ENCODE data around the gene PLXND1. TPM values are rescaled to one million over a fixed set of nuclear protein-coding genes. Genes with fewer than 3 reads are reported as not detected.
A peak's percentile ranks its signal among the peaks of the same experiment; 100 is the strongest.
"Not testable (repeated sequence)": the region's sequence is repeated elsewhere in the genome, so short reads cannot be mapped to it uniquely, and the experiment has no call there.

The PLXND1 gene
- total RNA-seq, 2 donors from 2014 or later: 2.8 to 4.8 TPM

DNA sequence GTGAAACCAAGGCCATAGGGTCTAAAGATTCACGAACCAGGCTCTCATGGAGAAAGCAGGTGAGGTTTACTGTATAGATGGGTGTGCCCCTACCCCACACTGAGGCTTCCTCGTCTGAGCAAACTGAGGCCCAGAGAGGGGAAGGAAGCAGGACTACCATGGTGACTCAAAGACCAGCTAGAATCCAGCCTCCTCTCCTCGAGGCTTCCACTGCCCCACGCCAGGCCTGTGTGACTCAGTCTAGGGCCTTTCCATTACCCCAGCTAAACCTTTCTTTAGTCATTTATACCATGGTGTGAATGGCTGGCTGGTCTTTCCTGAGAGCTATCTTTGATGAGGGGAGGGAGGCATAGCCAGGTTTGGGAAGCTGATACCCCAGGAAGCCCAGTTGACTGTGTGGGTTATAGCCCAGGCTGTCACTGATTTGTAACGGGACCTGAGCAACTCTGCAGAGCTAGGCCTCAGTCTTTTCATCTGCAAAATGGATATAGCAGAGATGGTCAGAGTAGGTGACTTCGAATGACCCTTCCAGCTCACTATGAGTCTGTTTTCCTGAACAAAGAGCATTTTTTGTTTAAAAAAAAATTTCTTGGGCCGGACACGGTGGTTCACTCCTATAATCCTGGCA, 81.0 kb downstream of the PLXND1 start:
- Mint-ChIP-seq H3K27me3 (no peaks in the 10 kb centered on the region), H3K36me3 (no peaks in the 10 kb centered on the region), H3K4me3 (no peak overlapping the region), H3K9me3 (no peaks in the 10 kb centered on the region), H3K27ac (no peak overlapping the region), H3K4me1 (ENCODE audit: low read depth in 2 of 2) (no peaks in the 10 kb centered on the region)
- DNase-seq (ENCODE audit: low spot score) (no peak), ATAC-seq (no peak)

DNA sequence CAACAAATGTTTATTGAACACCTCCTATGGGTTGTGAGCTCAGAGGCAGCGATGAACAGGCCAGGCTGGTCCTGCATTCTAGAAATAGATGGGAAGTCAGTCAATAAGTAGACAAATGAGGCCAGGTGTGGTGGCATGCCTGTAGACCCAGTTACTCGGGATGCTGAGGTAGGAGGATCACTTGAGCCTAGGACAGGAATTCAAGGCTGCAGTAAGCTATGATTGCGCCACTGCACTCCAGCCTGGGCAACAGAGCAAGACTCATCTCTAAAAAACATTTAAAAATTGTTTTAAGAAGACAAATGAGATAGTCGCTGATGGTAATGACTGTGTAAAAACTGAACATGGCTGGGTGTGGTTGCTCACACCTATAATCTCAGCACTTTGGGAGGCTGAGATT, 82.4 kb downstream of the PLXND1 start:
- Mint-ChIP-seq H3K36me3 (no peaks in the 10 kb centered on the region), H3K27ac (no peak overlapping the region), H3K27me3 (no peaks in the 10 kb centered on the region), H3K4me3 (no peak overlapping the region), H3K4me1 (ENCODE audit: low read depth in 2 of 2) (peaks cover 0 to 4% of the 10 kb centered on the region in 2 donors), H3K9me3 (no peaks in the 10 kb centered on the region)
- no peak for ATAC-seq
- no peak for DNase-seq (ENCODE audit: low spot score)

DNA sequence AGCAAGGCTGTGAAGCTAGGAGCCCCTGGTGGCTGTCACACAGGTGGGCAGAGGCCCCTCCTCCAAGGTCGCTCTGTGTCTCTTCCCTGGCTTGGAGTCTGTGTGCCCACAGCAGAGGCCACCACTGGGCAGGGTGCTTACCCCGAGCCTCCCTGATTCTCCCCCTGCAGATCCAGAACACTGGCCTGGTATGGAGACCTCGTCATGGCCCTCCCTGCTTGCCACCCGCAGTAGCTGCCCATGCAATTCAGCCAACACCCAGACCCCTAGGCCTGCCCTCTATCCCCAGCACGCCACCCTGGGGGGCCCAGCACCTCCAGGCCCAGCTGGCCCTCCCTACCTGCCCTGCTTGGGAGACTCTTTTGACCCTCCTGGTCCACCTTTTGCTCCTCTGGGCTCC, 83.5 kb downstream of the PLXND1 start:
- DNase-seq (ENCODE audit: low spot score) (no peak), ATAC-seq (no peak)
- no peak overlapping the region for H3K27ac Mint-ChIP-seq
- no peaks in the 10 kb centered on the region for H3K9me3 Mint-ChIP-seq
- H3K36me3 Mint-ChIP-seq: no peaks in the 10 kb centered on the region
- no peak overlapping the region for H3K4me3 Mint-ChIP-seq
- peaks cover 0 to 4% of the 10 kb centered on the region in 2 donors for H3K4me1 Mint-ChIP-seq (ENCODE audit: low read depth in 2 of 2)
- H3K27me3 Mint-ChIP-seq: no peaks in the 10 kb centered on the region

DNA sequence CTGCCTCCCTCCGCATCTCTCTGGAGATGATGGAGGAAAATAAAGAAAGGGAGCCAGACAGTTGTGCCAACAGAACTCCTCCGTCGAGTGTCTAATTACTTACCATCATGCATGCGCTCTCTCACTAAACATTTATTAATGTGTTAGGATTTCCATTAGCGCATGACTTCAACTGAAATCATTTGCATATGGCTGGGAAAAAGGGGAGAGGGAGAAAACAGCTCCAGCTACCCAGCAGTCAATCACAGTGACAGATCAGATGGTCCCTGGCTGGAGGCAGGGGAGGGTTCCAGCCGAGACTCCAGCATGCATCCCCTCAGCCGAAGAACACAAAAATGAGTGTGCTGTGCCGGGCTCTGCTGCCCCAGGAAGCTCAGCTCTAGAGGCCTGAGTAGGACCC, 84.9 kb downstream of the PLXND1 start:
- no peaks in the 10 kb centered on the region for H3K27me3 Mint-ChIP-seq
- H3K9me3 Mint-ChIP-seq: no peaks in the 10 kb centered on the region
- H3K27ac Mint-ChIP-seq: no peak overlapping the region
- no peak for DNase-seq (ENCODE audit: low spot score)
- H3K4me3 Mint-ChIP-seq: no peak overlapping the region
- no peak for ATAC-seq
- H3K4me1 Mint-ChIP-seq (ENCODE audit: low read depth in 2 of 2): peaks cover 0 to 4% of the 10 kb centered on the region in 2 donors
- H3K36me3 Mint-ChIP-seq: no peaks in the 10 kb centered on the region

DNA sequence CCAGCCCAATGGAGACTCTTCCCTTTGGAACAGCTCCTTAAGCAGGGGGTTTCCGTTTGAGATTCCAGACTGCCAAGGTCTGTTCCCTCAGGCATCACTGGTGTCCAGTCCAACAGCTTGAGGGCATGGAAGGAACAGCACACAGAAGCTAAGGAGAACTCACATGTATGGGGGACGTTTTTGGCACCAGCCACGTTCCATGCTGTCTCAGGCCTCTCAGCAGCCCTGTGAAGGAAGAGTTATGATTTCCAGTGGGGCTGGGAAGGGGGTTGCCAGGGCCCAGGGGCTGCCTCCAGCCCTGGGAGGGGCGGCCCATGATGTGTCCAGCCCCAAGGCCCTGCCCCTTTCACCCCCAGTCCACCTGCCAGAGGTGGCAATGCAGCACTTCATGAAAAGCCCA, 85.5 kb downstream of the PLXND1 start:
- Mint-ChIP-seq H3K4me3 (no peak overlapping the region), H3K36me3 (no peaks in the 10 kb centered on the region), H3K9me3 (no peaks in the 10 kb centered on the region), H3K27ac (no peak overlapping the region), H3K27me3 (no peaks in the 10 kb centered on the region), H3K4me1 (ENCODE audit: low read depth in 2 of 2) (peaks cover 0 to 4% of the 10 kb centered on the region in 2 donors)
- ATAC-seq (no peak), DNase-seq (ENCODE audit: low spot score) (no peak)

DNA sequence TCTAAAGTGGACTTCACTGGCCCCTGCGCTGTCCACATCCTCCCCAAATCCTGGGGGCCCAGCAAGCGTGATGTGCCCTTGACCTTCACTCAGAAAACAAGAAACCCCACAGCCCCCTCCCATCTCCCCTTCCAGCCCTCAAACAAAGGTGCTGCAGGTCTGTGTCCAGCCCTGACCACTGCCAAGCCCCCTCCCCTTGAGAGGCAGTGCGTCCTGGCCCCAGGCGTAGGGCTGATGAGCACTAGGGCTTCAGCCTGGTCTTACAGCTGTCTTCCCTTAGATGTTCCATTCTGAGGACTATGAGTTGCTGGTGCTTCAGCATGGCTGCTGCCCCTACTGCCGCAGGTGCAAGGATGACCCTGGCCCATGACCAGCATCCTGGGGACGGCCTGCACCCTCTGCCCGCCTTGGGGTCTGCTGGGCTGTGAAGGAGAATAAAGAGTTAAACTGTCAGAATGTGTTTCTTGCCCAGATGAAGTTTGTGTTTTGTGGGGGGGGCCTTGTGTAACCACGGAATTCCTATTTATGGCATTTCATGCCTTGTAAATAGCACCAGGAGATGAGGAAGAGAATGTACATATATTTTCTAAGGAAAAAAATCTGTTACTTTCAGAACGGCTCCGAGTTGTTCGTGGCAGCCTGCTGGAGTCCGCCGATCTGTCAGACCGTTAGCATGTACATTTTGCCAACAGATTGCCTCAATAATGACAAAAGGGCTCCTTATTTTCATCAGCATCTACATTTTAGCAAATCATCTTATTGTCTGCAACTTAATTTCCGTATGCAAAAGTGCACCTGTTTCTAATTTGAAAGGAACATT, 86.4 kb downstream of the PLXND1 start:
- Mint-ChIP-seq H3K4me3 (no peak overlapping the region), H3K4me1 (ENCODE audit: low read depth in 2 of 2) (peaks cover 0 to 4% of the 10 kb centered on the region in 2 donors), H3K27ac (no peak overlapping the region), H3K27me3 (no peaks in the 10 kb centered on the region), H3K36me3 (no peaks in the 10 kb centered on the region), H3K9me3 (no peaks in the 10 kb centered on the region)
- DNase-seq (ENCODE audit: low spot score): no peak
- ATAC-seq: no peak

DNA sequence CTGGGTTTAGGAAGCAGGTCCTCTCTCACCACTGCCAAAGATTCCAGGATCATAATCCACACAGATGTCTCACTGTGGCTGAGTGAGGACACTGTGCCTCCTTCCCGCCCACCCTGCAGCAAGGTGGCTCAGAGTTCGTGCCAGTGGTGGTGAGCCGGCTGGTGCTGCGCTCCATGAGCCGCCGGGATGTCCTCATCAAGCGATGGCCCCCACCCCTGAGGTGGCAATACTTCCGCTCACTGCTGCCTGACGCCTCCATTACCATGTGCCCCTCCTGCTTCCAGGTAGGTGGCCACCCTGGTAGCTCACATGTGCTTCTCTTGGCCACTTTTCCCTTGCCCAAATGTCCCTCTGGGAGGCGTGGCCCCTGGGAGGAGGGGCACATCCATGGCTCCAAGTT, 87.0 kb downstream of the PLXND1 start:
- no peak for ATAC-seq
- Mint-ChIP-seq H3K4me3 (no peak overlapping the region), H3K36me3 (no peaks in the 10 kb centered on the region), H3K4me1 (ENCODE audit: low read depth in 2 of 2) (peaks cover 0 to 4% of the 10 kb centered on the region in 2 donors), H3K9me3 (no peaks in the 10 kb centered on the region), H3K27ac (no peak overlapping the region), H3K27me3 (no peaks in the 10 kb centered on the region)
- DNase-seq (ENCODE audit: low spot score): no peak

DNA sequence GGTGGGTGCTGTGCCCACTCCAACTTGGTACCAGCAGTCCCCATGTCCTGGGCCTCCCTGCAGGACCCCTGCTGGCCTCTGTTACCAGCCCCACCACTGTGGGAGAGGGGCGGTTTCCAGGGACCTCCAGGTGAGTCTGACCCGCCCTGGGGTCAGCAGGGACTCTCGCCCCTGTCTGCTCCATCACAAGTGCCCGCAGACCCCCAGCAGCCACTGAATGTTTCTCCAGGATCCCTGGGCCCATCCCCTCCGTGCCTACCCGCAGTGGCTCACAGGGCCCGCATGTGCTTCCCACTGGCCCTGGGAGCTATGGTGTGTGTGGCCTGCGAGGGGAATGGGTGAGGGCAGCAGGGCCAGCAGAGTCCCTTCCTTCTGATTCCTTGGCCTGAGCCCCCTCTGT, 87.9 kb downstream of the PLXND1 start:
- Mint-ChIP-seq H3K4me1 (ENCODE audit: low read depth in 2 of 2) (peaks cover 0 to 4% of the 10 kb centered on the region in 2 donors), H3K27ac (no peak overlapping the region), H3K27me3 (no peaks in the 10 kb centered on the region), H3K36me3 (no peaks in the 10 kb centered on the region), H3K9me3 (no peaks in the 10 kb centered on the region), H3K4me3 (no peak overlapping the region)
- DNase-seq (ENCODE audit: low spot score) (no peak), ATAC-seq (no peak)

DNA sequence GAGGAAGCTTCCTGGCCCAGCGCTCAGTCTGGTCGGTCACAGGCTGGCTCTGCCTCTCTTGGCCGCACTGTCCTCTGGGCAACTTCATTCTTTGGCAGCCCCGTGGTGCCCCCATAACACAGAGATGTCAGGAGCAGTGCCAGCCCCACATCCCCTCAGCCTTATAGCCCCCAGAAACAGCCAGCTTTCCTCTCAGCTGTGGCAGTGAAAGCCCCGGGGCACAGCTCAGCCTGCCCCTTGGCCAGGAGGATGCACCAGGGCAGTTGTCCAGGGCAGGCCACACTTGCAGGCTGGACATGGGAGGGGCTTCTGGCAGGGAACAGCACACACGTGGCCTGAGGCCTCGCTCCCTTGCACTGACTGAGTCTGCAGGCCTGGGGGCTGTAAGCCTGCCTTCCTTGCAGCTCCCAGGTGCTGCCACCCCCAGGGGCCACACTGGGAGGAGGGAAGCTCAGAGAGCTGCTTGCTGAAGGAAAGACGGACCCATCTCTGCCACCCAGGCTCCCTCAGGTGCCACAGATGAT, 88.4 kb downstream of the PLXND1 start:
- DNase-seq (ENCODE audit: low spot score): no peak
- Mint-ChIP-seq H3K9me3 (no peaks in the 10 kb centered on the region), H3K4me3 (no peak overlapping the region), H3K27ac (no peak overlapping the region), H3K36me3 (no peaks in the 10 kb centered on the region), H3K4me1 (ENCODE audit: low read depth in 2 of 2) (peaks cover 0 to 4% of the 10 kb centered on the region in 2 donors), H3K27me3 (no peaks in the 10 kb centered on the region)
- ATAC-seq: no peak

DNA sequence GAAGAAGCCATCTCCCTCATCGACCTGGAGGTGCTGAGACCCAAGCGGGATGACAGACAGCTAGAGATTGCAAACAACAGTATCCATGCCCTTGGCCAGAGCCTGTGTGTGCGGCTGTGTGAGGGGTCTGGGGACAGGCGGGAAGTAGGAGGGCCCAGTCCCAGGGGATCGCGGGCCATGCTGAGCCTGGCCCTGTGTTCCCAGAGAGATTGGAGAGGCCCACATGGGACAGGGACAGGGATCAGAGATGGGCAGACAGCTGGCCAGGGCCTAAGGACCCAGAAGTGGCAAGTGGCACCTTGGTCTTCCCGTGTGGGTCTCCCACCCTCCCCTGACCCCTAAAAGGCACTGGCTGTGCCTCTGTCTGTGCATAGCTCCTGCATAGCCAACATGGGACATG, 89.0 kb downstream of the PLXND1 start:
- Mint-ChIP-seq H3K4me1 (ENCODE audit: low read depth in 2 of 2) (peaks cover 0 to 4% of the 10 kb centered on the region in 2 donors), H3K27me3 (no peaks in the 10 kb centered on the region), H3K9me3 (no peaks in the 10 kb centered on the region), H3K4me3 (no peak overlapping the region), H3K27ac (no peak overlapping the region), H3K36me3 (no peaks in the 10 kb centered on the region)
- no peak for ATAC-seq
- DNase-seq (ENCODE audit: low spot score): no peak

DNA sequence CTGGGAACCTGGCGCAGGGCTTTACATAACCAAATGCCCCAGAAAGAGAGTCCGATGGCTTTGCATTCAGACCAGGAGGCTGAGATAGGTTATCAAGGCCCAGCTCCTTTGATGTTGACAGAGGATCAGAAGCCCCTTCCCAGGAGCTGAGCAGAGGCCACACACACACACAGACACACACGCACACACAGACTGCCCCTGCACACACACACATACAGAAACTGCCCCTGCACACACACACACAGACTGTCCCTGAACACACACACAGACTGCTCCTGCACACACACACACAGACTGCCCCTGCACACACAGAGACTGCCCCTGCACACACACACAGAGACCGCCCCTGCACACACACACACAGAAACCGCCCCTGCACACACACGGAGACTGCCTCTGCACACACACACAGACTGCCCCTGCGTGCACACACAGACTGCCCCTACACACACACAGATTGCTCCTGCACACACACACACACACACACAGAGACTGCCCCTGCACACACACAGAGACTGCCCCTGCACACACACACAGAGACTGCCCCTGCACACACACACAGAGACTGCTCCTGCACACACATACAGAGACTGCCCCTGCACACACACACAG, 90.5 kb downstream of the PLXND1 start:
- H3K27ac Mint-ChIP-seq; H3K4me1 Mint-ChIP-seq (ENCODE audit: low read depth in 2 of 2); H3K9me3 Mint-ChIP-seq; ATAC-seq; DNase-seq (ENCODE audit: low spot score); H3K27me3 Mint-ChIP-seq; H3K36me3 Mint-ChIP-seq; H3K4me3 Mint-ChIP-seq: not testable (repeated sequence)

DNA sequence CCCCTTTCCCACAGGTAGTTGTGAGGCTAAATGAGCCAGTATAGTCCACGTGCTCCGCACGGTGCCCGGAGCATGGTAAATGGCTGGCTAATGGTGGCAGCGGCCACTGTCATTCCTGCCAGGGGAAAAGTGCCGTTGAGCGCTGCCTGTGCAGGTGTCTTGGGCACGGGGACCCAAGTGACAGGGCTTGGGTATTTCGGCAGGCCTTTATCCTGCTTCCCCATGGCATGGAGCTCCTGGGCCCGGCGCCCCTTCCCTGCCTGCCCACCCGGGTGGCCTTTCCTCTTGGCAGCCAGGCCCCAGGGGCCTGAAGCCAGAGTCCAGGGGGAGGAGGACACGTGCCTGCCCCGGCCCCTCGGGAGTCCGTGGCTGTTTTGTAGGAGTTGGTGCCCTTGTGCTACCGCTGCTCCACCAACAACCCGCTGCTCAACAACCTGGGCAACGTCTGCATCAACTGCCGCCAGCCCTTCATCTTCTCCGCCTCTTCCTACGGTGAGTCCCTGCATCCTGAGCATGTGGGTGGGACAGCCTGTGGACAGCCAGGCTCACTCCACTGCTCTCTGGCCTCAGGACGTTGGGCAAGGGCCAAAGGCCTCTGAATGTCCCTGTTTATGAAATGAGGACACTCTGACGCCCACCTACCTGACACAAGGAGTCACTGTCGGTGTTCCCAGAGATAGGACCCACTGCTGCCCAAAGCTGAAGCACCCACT, 91.2 kb downstream of the PLXND1 start:
- H3K4me1 Mint-ChIP-seq (ENCODE audit: low read depth in 2 of 2); DNase-seq (ENCODE audit: low spot score): not testable (repeated sequence)
- peak overlapping the region in 1 of 2 donors; percentile 40 for H3K27ac Mint-ChIP-seq

DNA sequence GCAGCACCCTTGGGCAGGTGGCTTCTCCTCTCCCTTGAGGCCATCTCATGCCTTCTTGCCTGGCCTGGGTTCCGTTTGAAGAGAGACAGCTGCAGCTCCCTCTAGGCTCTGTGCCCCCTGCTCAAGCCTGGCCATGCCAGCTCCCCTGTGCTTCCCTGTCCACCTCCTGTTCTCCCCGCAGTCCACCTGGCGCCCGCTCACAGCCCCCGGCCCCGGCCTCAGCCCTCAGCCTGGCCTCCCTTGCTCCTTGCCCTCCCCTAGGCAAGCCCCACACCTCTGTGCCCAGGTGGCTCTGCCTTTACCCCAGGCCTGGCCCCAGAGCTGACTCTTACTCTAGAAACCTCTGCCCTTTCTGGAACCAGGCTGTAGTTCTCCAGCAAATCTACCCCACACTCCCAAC, 91.9 kb downstream of the PLXND1 start:
- DNase-seq (ENCODE audit: low spot score) (no peak), ATAC-seq (no peak)
- no peaks in the 10 kb centered on the region for H3K9me3 Mint-ChIP-seq
- H3K27me3 Mint-ChIP-seq: no peaks in the 10 kb centered on the region
- H3K4me1 Mint-ChIP-seq (ENCODE audit: low read depth in 2 of 2): peaks cover 0 to 5% of the 10 kb centered on the region in 2 donors
- peak overlapping the region in 1 of 2 donors; percentile 40 for H3K27ac Mint-ChIP-seq
- no peaks in the 10 kb centered on the region for H3K36me3 Mint-ChIP-seq
- no peak overlapping the region for H3K4me3 Mint-ChIP-seq

More for the DNA sequence above, 91.2 kb downstream of the PLXND1 start:
- H3K9me3 Mint-ChIP-seq, H3K27me3 Mint-ChIP-seq, H3K4me3 Mint-ChIP-seq, H3K36me3 Mint-ChIP-seq, ATAC-seq: not testable (repeated sequence)
